ENCODE data around the gene ASPG. TPM values are rescaled to one million over a fixed set of nuclear protein-coding genes. Genes with fewer than 3 reads are reported as not detected.
"Not testable (repeated sequence)": the region's sequence is repeated elsewhere in the genome, so short reads cannot be mapped to it uniquely, and the experiment has no call there.

Gene ASPG
- polyA plus RNA-seq, 3 donors: 0.01 TPM; not detected in 2

DNA sequence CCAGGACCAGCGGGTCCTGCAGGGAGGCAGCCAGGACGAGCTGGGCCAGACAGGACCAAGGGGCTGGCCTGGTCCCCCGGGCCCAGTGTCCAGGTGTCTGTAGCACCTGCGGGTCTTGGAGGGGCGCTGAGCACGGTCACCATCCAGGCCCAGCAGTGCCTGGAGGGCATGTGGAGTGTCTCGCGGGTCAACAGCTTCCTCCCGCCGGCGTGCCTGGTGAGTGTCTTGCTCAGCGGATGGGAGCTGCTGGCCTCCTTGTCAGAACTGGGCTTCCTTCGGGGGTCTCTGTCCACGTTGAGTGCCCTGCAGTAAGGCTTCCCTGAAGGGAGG is 66.7 kb downstream of the ASPG start:
- Histone ChIP-seq H3K27me3 (ENCODE audit: control insufficient read depth in 2 of 2, insufficient read depth in 2 of 2, low read length in 2 of 2) (no peaks in the 10 kb centered on the region), H3K9ac (ENCODE audit: insufficient read depth, low read length, poor library complexity, severe bottlenecking) (no peak overlapping the region), H3K4me3 (replicated peaks in 1 of 3; ENCODE audit: low read depth in 2 of 3, low read length in 3 of 3) (no peak overlapping the region), H3K9me3 (replicated peaks in 1 of 2; ENCODE audit: control insufficient read depth in 1 of 2, insufficient read depth in 1 of 2, low read length in 2 of 2) (no peaks in the 10 kb centered on the region), H3K36me3 (replicated peaks in 1 of 2; ENCODE audit: control insufficient read depth in 1 of 2, insufficient read depth in 2 of 2, low read length in 2 of 2) (no peaks in the 10 kb centered on the region), H3K4me2 (replicated peaks; ENCODE audit: extremely low read depth, low read length, poor library complexity, severe bottlenecking) (no peak overlapping the region), H2AFZ (ENCODE audit: insufficient read depth, low read depth, low read length, poor library complexity, severe bottlenecking) (no peak overlapping the region), H3K4me1 (ENCODE audit: control insufficient read depth in 1 of 2, insufficient read depth in 2 of 2, low read length in 2 of 2) (no peaks in the 10 kb centered on the region), H3K27ac (ENCODE audit: low read depth in 1 of 2, low read length in 2 of 2) (no peak overlapping the region), H4K20me1 (ENCODE audit: insufficient read depth, low read length) (no peaks in the 10 kb centered on the region), H3K79me2 (ENCODE audit: insufficient read depth, low read length) (no peaks in the 10 kb centered on the region)
- intact Hi-C loops (cut with micrococcal nuclease): no loop called here
- Mint-ChIP-seq H3K4me3 (no peak overlapping the region), H3K9me3 (peaks cover 0 to 1% (median 0%) of the 10 kb centered on the region in 7 donors), H3K27ac (no peak overlapping the region), H3K27me3 (ENCODE audit: low read depth in 3 of 3) (peaks cover 0 to 4% (median 3%) of the 10 kb centered on the region in 3 donors), H3K4me1 (no peaks in the 10 kb centered on the region), H3K36me3 (no peaks in the 10 kb centered on the region)
- DNase-seq: no peak
- 95% methylated on average over 14 of the region's 14 CpGs for WGBS (ENCODE audit: insufficient coverage)
- TF ChIP-seq, protein P1, sequence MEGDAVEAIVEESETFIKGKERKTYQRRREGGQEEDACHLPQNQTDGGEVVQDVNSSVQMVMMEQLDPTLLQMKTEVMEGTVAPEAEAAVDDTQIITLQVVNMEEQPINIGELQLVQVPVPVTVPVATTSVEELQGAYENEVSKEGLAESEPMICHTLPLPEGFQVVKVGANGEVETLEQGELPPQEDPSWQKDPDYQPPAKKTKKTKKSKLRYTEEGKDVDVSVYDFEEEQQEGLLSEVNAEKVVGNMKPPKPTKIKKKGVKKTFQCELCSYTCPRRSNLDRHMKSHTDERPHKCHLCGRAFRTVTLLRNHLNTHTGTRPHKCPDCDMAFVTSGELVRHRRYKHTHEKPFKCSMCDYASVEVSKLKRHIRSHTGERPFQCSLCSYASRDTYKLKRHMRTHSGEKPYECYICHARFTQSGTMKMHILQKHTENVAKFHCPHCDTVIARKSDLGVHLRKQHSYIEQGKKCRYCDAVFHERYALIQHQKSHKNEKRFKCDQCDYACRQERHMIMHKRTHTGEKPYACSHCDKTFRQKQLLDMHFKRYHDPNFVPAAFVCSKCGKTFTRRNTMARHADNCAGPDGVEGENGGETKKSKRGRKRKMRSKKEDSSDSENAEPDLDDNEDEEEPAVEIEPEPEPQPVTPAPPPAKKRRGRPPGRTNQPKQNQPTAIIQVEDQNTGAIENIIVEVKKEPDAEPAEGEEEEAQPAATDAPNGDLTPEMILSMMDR (IDR thresholded peaks at IDR 0.05): no peak

DNA sequence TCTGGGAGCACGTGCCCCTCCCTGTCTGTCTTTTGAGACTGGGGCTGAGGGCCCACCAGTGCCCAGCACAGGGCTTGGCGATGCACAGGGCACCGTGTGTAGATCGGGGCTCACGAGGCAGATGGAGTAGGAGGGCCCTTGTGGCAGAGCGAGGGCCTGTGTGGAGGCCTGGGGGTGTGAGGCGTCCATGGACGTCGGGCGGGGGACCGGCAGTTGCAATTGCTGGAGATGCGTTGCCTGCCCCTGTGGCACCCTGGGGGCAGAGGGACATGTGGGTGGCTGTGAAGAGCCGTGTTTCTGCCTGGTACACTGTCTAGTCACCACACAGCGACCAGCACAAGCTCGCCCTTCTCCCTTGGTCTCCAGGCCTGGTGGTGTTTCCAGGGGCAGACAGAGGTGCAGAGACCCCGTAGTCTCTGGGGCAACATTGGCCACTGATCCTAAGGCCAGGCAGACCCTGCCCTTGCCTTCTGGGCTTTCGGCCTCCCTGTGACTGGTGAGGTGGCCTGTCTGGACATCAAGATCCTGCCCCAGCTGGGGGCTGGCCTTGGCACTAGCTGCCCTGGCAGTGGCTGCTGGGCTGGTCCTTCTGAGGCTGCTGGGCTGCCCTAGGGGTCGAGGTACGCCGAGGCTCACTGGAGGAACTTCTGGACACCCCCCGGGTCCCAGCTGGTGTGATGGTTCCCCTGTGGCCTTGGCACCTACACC is 67.3 kb downstream of the ASPG start:
- H3K27ac Mint-ChIP-seq: no peak overlapping the region
- H3K9me3 Mint-ChIP-seq: peaks cover 0 to 1% (median 0%) of the 10 kb centered on the region in 7 donors
- Histone ChIP-seq H3K4me3 (replicated peaks in 1 of 3; ENCODE audit: low read depth in 2 of 3, low read length in 3 of 3) (no peak overlapping the region), H3K36me3 (replicated peaks in 1 of 2; ENCODE audit: control insufficient read depth in 1 of 2, insufficient read depth in 2 of 2, low read length in 2 of 2) (no peaks in the 10 kb centered on the region), H3K9ac (ENCODE audit: insufficient read depth, low read length, poor library complexity, severe bottlenecking) (no peak overlapping the region), H3K9me3 (replicated peaks in 1 of 2; ENCODE audit: control insufficient read depth in 1 of 2, insufficient read depth in 1 of 2, low read length in 2 of 2) (no peaks in the 10 kb centered on the region), H3K27ac (ENCODE audit: low read depth in 1 of 2, low read length in 2 of 2) (no peak overlapping the region), H2AFZ (ENCODE audit: insufficient read depth, low read depth, low read length, poor library complexity, severe bottlenecking) (no peak overlapping the region), H3K27me3 (ENCODE audit: control insufficient read depth in 2 of 2, insufficient read depth in 2 of 2, low read length in 2 of 2) (no peaks in the 10 kb centered on the region), H3K4me2 (replicated peaks; ENCODE audit: extremely low read depth, low read length, poor library complexity, severe bottlenecking) (no peak overlapping the region), H3K79me2 (ENCODE audit: insufficient read depth, low read length) (no peaks in the 10 kb centered on the region), H3K4me1 (ENCODE audit: control insufficient read depth in 1 of 2, insufficient read depth in 2 of 2, low read length in 2 of 2) (no peaks in the 10 kb centered on the region), H4K20me1 (ENCODE audit: insufficient read depth, low read length) (no peaks in the 10 kb centered on the region)
- H3K27me3 Mint-ChIP-seq (ENCODE audit: low read depth in 3 of 3): peaks cover 0 to 4% (median 3%) of the 10 kb centered on the region in 3 donors
- intact Hi-C loops (cut with micrococcal nuclease): no loop called here
- no peaks in the 10 kb centered on the region for H3K36me3 Mint-ChIP-seq
- no peak overlapping the region for H3K4me3 Mint-ChIP-seq
- DNase-seq: no peak
- no peaks in the 10 kb centered on the region for H3K4me1 Mint-ChIP-seq
- 91% methylated on average over 20 of the region's 21 CpGs for WGBS (ENCODE audit: insufficient coverage)
- TF ChIP-seq, protein P1 (IDR thresholded peaks at IDR 0.05): no peak

DNA sequence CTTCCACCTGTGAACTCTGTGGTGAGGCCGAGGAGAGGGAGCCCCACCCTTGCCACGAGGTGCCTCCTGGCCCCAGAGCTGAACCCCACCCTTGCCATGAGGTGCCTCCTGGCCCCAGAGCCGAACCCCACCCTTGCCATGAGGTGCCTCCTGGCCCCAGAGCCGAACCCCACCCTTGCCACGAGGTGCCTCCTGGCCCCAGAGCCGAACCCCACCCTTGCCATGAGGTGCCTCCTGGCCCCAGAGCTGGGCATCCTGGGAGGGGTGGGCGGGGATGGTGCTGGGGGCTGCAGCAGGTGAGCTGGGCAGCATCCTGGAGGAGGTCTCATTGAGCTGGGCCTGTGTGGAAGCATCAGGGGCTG is 67.9 kb downstream of the ASPG start:
- H3K36me3 ChIP-seq (replicated peaks in 1 of 2; ENCODE audit: control insufficient read depth in 1 of 2, insufficient read depth in 2 of 2, low read length in 2 of 2); DNase-seq; H3K4me2 ChIP-seq (replicated peaks; ENCODE audit: extremely low read depth, low read length, poor library complexity, severe bottlenecking); H3K4me1 ChIP-seq (ENCODE audit: control insufficient read depth in 1 of 2, insufficient read depth in 2 of 2, low read length in 2 of 2); H3K4me3 Mint-ChIP-seq; H3K9me3 ChIP-seq (replicated peaks in 1 of 2; ENCODE audit: control insufficient read depth in 1 of 2, insufficient read depth in 1 of 2, low read length in 2 of 2); H3K27ac ChIP-seq (ENCODE audit: low read depth in 1 of 2, low read length in 2 of 2); H3K79me2 ChIP-seq (ENCODE audit: insufficient read depth, low read length); H3K27me3 ChIP-seq (ENCODE audit: control insufficient read depth in 2 of 2, insufficient read depth in 2 of 2, low read length in 2 of 2); H3K27me3 Mint-ChIP-seq (ENCODE audit: low read depth in 3 of 3); H3K4me3 ChIP-seq (replicated peaks in 1 of 3; ENCODE audit: low read depth in 2 of 3, low read length in 3 of 3); H3K9me3 Mint-ChIP-seq; H2AFZ ChIP-seq (ENCODE audit: insufficient read depth, low read depth, low read length, poor library complexity, severe bottlenecking); H4K20me1 ChIP-seq (ENCODE audit: insufficient read depth, low read length); H3K9ac ChIP-seq (ENCODE audit: insufficient read depth, low read length, poor library complexity, severe bottlenecking); H3K27ac Mint-ChIP-seq; intact Hi-C loops (cut with micrococcal nuclease); H3K36me3 Mint-ChIP-seq; H3K4me1 Mint-ChIP-seq: not testable (repeated sequence)
- WGBS (ENCODE audit: insufficient coverage): 40% methylated on average over 1 of the region's 7 CpGs

Measured in CD14-positive monocyte (primary cell).